Body of pancreas (tissue), 4 donors: ENCODE results near the gene TCF7. TPM values are rescaled to one million over a fixed set of nuclear protein-coding genes. Genes with fewer than 3 reads are reported as not detected.
"Not testable (repeated sequence)": the region's sequence is repeated elsewhere in the genome, so short reads cannot be mapped to it uniquely, and the experiment has no call there.

ENCODE experiments used
- ATAC-seq: fragments of 150-250 bp; one replicate; pipeline ENCODE4 v1.9.1; 2016
- DNase-seq, 4 donors: peaks; one replicate each; pipeline ENCODE4 v3.0.0-alpha.2; 2019
- H3K27ac ChIP-seq, 4 donors: fragments of 200-600 bp; sonication (generic); 1 replicate in 3 of 4; 2 replicates in 1 of 4; pipeline versions ENCODE4 v1.5.1 to v1.6.1; 2016 to 2019; ENCODE audit warnings: mild to moderate bottlenecking in 1 of 4, mixed read lengths in 1 of 4, moderate library complexity in 1 of 4
- H3K27me3 ChIP-seq, 2 donors: fragments of 200-600 bp; sonication (generic); one replicate each; pipeline ENCODE4 v1.6.0; 2016; ENCODE audit warnings: mild to moderate bottlenecking in 1 of 2
- H3K36me3 ChIP-seq, 2 donors: fragments of 200-600 bp; sonication (generic); replicated peaks in 1 of 2; 2 replicates each; pipeline ENCODE4 v1.5.1; 2016; ENCODE audit warnings: low read depth in 2 of 2; ENCODE audit not compliant: insufficient read depth in 1 of 2
- H3K4me1 ChIP-seq: fragments of 200-600 bp; sonication (generic); one replicate; pipeline ENCODE4 v1.6.0; 2016
- H3K4me3 ChIP-seq, 2 donors: fragments of 200-600 bp; sonication (generic); 1 replicate in 1 of 2; 2 replicates in 1 of 2; pipeline ENCODE4 v1.5.1; 2016 to 2019
- H3K9me3 ChIP-seq, 3 donors: fragments of 200-600 bp; sonication (generic); 1 replicate in 2 of 3; 2 replicates in 1 of 3; pipeline ENCODE4 v1.5.1; 2016
- CTCF ChIP-seq, 7 experiments: fragments of 450-650 bp in 4 of 7; fragments of 200-600 bp in 3 of 7; sonication (generic) in 3 of 7; IDR thresholded peaks; one replicate each; pipeline ENCODE4 v1.5.1; 2016 to 2019; ENCODE audit warnings: antibody characterized with exemption in 7 of 7
- POLR2A ChIP-seq, 3 donors: fragments of 450-650 bp; IDR thresholded peaks; one replicate each; pipeline ENCODE4 v1.6.1; 2016; ENCODE audit warnings: antibody characterized with exemption in 3 of 3, mild to moderate bottlenecking in 2 of 3
- WGBS, 2 donors: methylation state at CpG; one replicate each; pipeline ENCODE4 v1.1.5; 2017; 5-methylcytosine and 5-hydroxymethylcytosine counted together
- intact Hi-C: fragments of 100-400 bp; cut with DNase I; formaldehyde crosslinking; loops from one replicate; pipeline ENCODE4 v1.15.1; 2023
- total RNA-seq, 2 donors: library from RNA; depleted of rRNA; stranded (reverse); fragments of >200 nt; gene quantifications; one replicate each; pipeline ENCODE4 v1.1.0, GENCODE V29; 2016

TCF7 gene
- total RNA-seq, 2 donors from 2014 or later = 6.3 to 9.1 TPM

GRCh38 chr5:134148986-134149539, 34.6 kb downstream of the TCF7 start:
- ATAC-seq (no peak), DNase-seq (no peak)
- H3K27ac ChIP-seq = peak overlapping the region; percentile 57 to 77 (median 72)
- no peak overlapping the region for H3K4me3 ChIP-seq
- peaks cover 40% of the 10 kb centered on the region for H3K4me1 ChIP-seq
- WGBS, 2 donors = 88 to 92% methylated on average over 6 of the region's 6 CpGs
- H3K27me3 ChIP-seq = no peaks in the 10 kb centered on the region
- no peaks in the 10 kb centered on the region for H3K9me3 ChIP-seq
- intact Hi-C loops = no loop called here
- H3K36me3 ChIP-seq = peaks cover 0 to 4% of the 10 kb centered on the region in 2 donors
- TF ChIP-seq POLR2A (IDR thresholded peaks at IDR 0.05) (no peak), CTCF (IDR thresholded peaks at IDR 0.05) (no peak)

GRCh38 chr5:134149571-134150303, 35.3 kb downstream of the TCF7 start:
- H3K9me3 ChIP-seq = no peaks in the 10 kb centered on the region
- peaks cover 0 to under 1% of the 10 kb centered on the region in 2 donors for H3K36me3 ChIP-seq
- TF ChIP-seq POLR2A (IDR thresholded peaks at IDR 0.05) (no peak), CTCF (IDR thresholded peaks at IDR 0.05) (no peak)
- no peaks in the 10 kb centered on the region for H3K27me3 ChIP-seq
- intact Hi-C loops = no loop called here
- 39 to 41% methylated on average over 4 of the region's 4 CpGs for WGBS, 2 donors
- H3K27ac ChIP-seq = peak overlapping the region; percentile 57 to 77 (median 72)
- DNase-seq (peak in 3 of 4 donors; percentile 47 to 70 (median 53)), ATAC-seq (peak; percentile 84)
- peaks cover 44% of the 10 kb centered on the region for H3K4me1 ChIP-seq
- H3K4me3 ChIP-seq = no peak overlapping the region

GRCh38 chr5:134151723-134152122, 37.2 kb downstream of the TCF7 start:
- ATAC-seq (no peak), DNase-seq (no peak)
- TF ChIP-seq CTCF (IDR thresholded peaks at IDR 0.05) (no peak), POLR2A (IDR thresholded peaks at IDR 0.05) (no peak)
- Histone ChIP-seq H3K4me1 (peaks cover 49% of the 10 kb centered on the region), H3K27me3 (no peaks in the 10 kb centered on the region), H3K36me3 (peaks cover 0 to 3% of the 10 kb centered on the region in 2 donors), H3K27ac (peak overlapping the region in 1 of 4 donors; percentile 72), H3K9me3 (no peaks in the 10 kb centered on the region), H3K4me3 (no peak overlapping the region)
- intact Hi-C loops = no loop called here
- 85 to 90% methylated on average over 3 of the region's 3 CpGs for WGBS, 2 donors

GRCh38 chr5:134152173-134152832, 37.8 kb downstream of the TCF7 start:
- H3K27me3 ChIP-seq, ATAC-seq, DNase-seq, H3K9me3 ChIP-seq, intact Hi-C loops, H3K4me3 ChIP-seq, H3K36me3 ChIP-seq: not testable (repeated sequence)
- Histone ChIP-seq H3K27ac (peak overlapping the region in 1 of 4 donors; percentile 72), H3K4me1 (peaks cover 49% of the 10 kb centered on the region)
- 94 to 98% methylated on average over 15 of the region's 15 CpGs for WGBS, 2 donors

- intact Hi-C loops = no loop called here
- peaks cover 7 to 9% of the 10 kb centered on the region in 2 donors for H3K36me3 ChIP-seq
- WGBS, 2 donors = 96 to 99% methylated on average over 3 of the region's 3 CpGs
- no peak for DNase-seq
- H3K27ac ChIP-seq = peak overlapping the region in 2 of 4 donors; percentile 37 to 51
- no peaks in the 10 kb centered on the region for H3K9me3 ChIP-seq
- H3K27me3 ChIP-seq = no peaks in the 10 kb centered on the region
- ATAC-seq = no peak
- no peak overlapping the region for H3K4me3 ChIP-seq
- no peak for TF ChIP-seq CTCF (IDR thresholded peaks at IDR 0.05)
- TF ChIP-seq POLR2A (IDR thresholded peaks at IDR 0.05) = no peak
- H3K4me1 ChIP-seq = peaks cover 48% of the 10 kb centered on the region
Observed at GRCh38 chr5:134153241-134153640, 38.8 kb downstream of the TCF7 start.
